HepG2 (cell line): ENCODE results near the gene MYL6B. TPM values are rescaled to one million over a fixed set of nuclear protein-coding genes. Genes with fewer than 3 reads are reported as not detected.
A peak's percentile ranks its signal among the peaks of the same experiment; 100 is the strongest.

Source experiments
- ERF ChIP-seq: IDR thresholded peaks from 2 replicates; pipeline ENCODE4 v1.6.1; 2018; ENCODE audit warnings: missing biosample characterization, missing genetic modification reagents
- ETV6 ChIP-seq: sonication (generic); formaldehyde crosslinking; conservative IDR thresholded peaks from 2 replicates; pipeline ENCODE4 v1.4.0; 2020; ENCODE audit warnings: missing genetic modification reagents
- GABPB1 ChIP-seq: IDR thresholded peaks from 2 replicates; pipeline ENCODE4 v1.6.1; 2016; ENCODE audit warnings: mild to moderate bottlenecking, missing genetic modification reagents, moderate library complexity, missing compliant biosample characterization
- HNF1A ChIP-seq, 2 experiments: sonication (generic) in 1 of 2; formaldehyde crosslinking in 1 of 2; IDR thresholded peaks; 2 replicates each; pipeline versions ENCODE4 v1.4.0 to v1.6.1; 2016 to 2020; ENCODE audit warnings: borderline replicate concordance in 1 of 2, low read depth in 1 of 2, mild to moderate bottlenecking in 1 of 2, missing genetic modification reagents in 1 of 2
- HOXA3 ChIP-seq: sonication (generic); formaldehyde crosslinking; IDR thresholded peaks from 2 replicates; pipeline ENCODE4 v1.5.0; 2020; ENCODE audit warnings: missing genetic modification reagents
- MAF1 ChIP-seq: sonication (generic); formaldehyde crosslinking; IDR thresholded peaks from 2 replicates; pipeline ENCODE4 v1.5.0; 2020; ENCODE audit warnings: missing genetic modification reagents, borderline replicate concordance
- MXD3 ChIP-seq: IDR thresholded peaks from 2 replicates; pipeline ENCODE4 v1.6.1; 2016; ENCODE audit warnings: mild to moderate bottlenecking, missing biosample characterization, missing genetic modification reagents
- MYPOP ChIP-seq: sonication (generic); formaldehyde crosslinking; IDR thresholded peaks from 2 replicates; pipeline ENCODE4 v1.8.1; 2023; ENCODE audit warnings: mild to moderate bottlenecking, moderate library complexity, missing genetic modification reagents
- PREB ChIP-seq: sonication (generic); formaldehyde crosslinking; IDR thresholded peaks from 2 replicates; pipeline ENCODE4 v1.4.0; 2020; ENCODE audit warnings: missing genetic modification reagents
- SP1 ChIP-seq, 2 experiments: fragments of 450-650 bp in 1 of 2; sonication (generic) in 1 of 2; formaldehyde crosslinking in 1 of 2; IDR thresholded peaks; 2 replicates each; pipeline versions ENCODE4 v1.4.0 to v1.6.1; 2016 to 2020; ENCODE audit warnings: missing genetic modification reagents in 1 of 2
- WIZ ChIP-seq: sonication (generic); formaldehyde crosslinking; IDR thresholded peaks from 2 replicates; pipeline ENCODE4 v1.5.1; 2020; ENCODE audit warnings: mild to moderate bottlenecking, missing genetic modification reagents
- ZNF414 ChIP-seq: sonication (generic); formaldehyde crosslinking; IDR thresholded peaks from 2 replicates; pipeline ENCODE4 v1.5.0; 2020; ENCODE audit warnings: missing genetic modification reagents
- ZNF687 ChIP-seq: sonication (generic); formaldehyde crosslinking; IDR thresholded peaks from 2 replicates; pipeline ENCODE4 v1.5.1; 2020; ENCODE audit warnings: mild to moderate bottlenecking, missing genetic modification reagents, moderate library complexity
- ZNF713 ChIP-seq: sonication (generic); formaldehyde crosslinking; IDR thresholded peaks from 2 replicates; pipeline ENCODE4 v1.4.0; 2020; ENCODE audit warnings: mild to moderate bottlenecking, missing genetic modification reagents
- ZNF746 ChIP-seq: sonication (generic); formaldehyde crosslinking; IDR thresholded peaks from 2 replicates; pipeline ENCODE4 v1.8.0; 2022; ENCODE audit warnings: mild to moderate bottlenecking, missing genetic modification reagents
- polyA plus RNA-seq, 8 experiments: library from polyadenylated mRNA; depleted of rRNA in 3 of 8; stranded (reverse) in 7 of 8; unstranded in 1 of 8; fragments of >200 nt; fragmentation: Illumina TruSeq in 4 of 8; extraction: Trizol in 4 of 8; gene quantifications; 2 replicates each; pipeline versions ENCODE4 v1.2.1 to v1.2.3, GENCODE V29; 2011 to 2016; ENCODE audit warnings: low read depth in 4 of 8, missing spikeins in 1 of 8, mixed read lengths in 1 of 8; ENCODE audit not compliant: insufficient read depth in 1 of 8
- total RNA-seq, 5 experiments: library from RNA; depleted of rRNA; stranded (reverse); fragments of >200 nt; fragmentation: Illumina TruSeq; extraction: Trizol; gene quantifications; 2 replicates each; pipeline ENCODE4 v1.2.3, GENCODE V29; 2016; ENCODE audit warnings: low read depth in 1 of 5

MYL6B gene
- total and polyA plus RNA-seq, 2 of the 13 experiments (the other 11 are each of a cell fraction or from before 2014, with no cell fraction given) = 75.7 to 88.7 TPM

- TF ChIP-seq HNF1A (IDR thresholded peaks at IDR 0.05; ENCODE audit: low read depth) (no peak), HNF1A (CRISPR knock-in tag; IDR thresholded peaks at IDR 0.05; ENCODE audit: borderline replicate concordance) (peak; percentile 30; the same call in 1 of the 2 replicates), ZNF414 (CRISPR knock-in tag) (peak; percentile 65; the same call in 1 of the 2 replicates), ZNF713 (CRISPR knock-in tag) (0 out of 2 replicates have a peak, but pooled peaks have one; percentile 9), MYPOP (CRISPR knock-in tag) (peak; percentile 13; the same call in 1 of the 2 replicates), MXD3 (CRISPR knock-in tag) (no peak; the same call in 1 of the 2 replicates), ETV6 (CRISPR knock-in tag) (0 out of 2 replicates have a peak, but pooled peaks have one; percentile 60), WIZ (CRISPR knock-in tag) (0 out of 2 replicates have a peak, but pooled peaks have one; percentile 51), HOXA3 (CRISPR knock-in tag) (peak; percentile 69), SP1 (IDR thresholded peaks at IDR 0.05) (no peak), SP1 (CRISPR knock-in tag; IDR thresholded peaks at IDR 0.05) (peak; percentile 18; the same call in 1 of the 2 replicates), ZNF746 (CRISPR knock-in tag) (no peak; the same call in 1 of the 2 replicates), ZNF687 (CRISPR knock-in tag) (peak; percentile 81), PREB (CRISPR knock-in tag) (no peak), MAF1 (CRISPR knock-in tag) (peak; percentile 98), GABPB1 (CRISPR knock-in tag) (peak; percentile 92), ERF (CRISPR knock-in tag) (peak; percentile 79; the same call in 1 of the 2 replicates)
Measured at GRCh38 chr12:56189918-56190694, 37.7 kb downstream of the MYL6B start (continued).
